Esophagus muscularis mucosa (tissue), 4 donors: Measurements from ENCODE around the gene PLIN3. TPM values are rescaled to one million over a fixed set of nuclear protein-coding genes. Genes with fewer than 3 reads are reported as not detected.
A peak's percentile ranks its signal among the peaks of the same experiment; 100 is the strongest.
"Not testable (repeated sequence)": the region's sequence is repeated elsewhere in the genome, so short reads cannot be mapped to it uniquely, and the experiment has no call there.

Source experiments
- DNase-seq: peaks from one replicate; pipeline ENCODE4 v3.0.0-alpha.2; 2017; ENCODE audit errors: extremely low spot score
- H3K27ac ChIP-seq, 4 donors: fragments of 200-600 bp; sonication (generic); replicated peaks in 1 of 4; 1 replicate in 3 of 4; 2 replicates in 1 of 4; pipeline ENCODE4 v1.5.1; 2016 to 2019; ENCODE audit warnings: mild to moderate bottlenecking in 1 of 4
- H3K27me3 ChIP-seq, 4 donors: fragments of 200-600 bp; sonication (generic); one replicate each; pipeline versions ENCODE4 v1.5.1 to v1.6.0; 2016 to 2019
- H3K36me3 ChIP-seq, 4 donors: fragments of 200-600 bp; sonication (generic); one replicate each; pipeline ENCODE4 v1.5.1; 2016 to 2019
- H3K4me1 ChIP-seq, 4 donors: fragments of 200-600 bp; sonication (generic); one replicate each; pipeline ENCODE4 v1.5.1; 2016 to 2019
- H3K4me3 ChIP-seq, 4 donors: fragments of 200-600 bp; sonication (generic); 1 replicate in 2 of 4; 2 replicates in 2 of 4; pipeline ENCODE4 v1.5.1; 2016 to 2019; ENCODE audit warnings: mild to moderate bottlenecking in 4 of 4, moderate library complexity in 1 of 4
- H3K9me3 ChIP-seq, 4 donors: fragments of 200-600 bp; sonication (generic); 1 replicate in 3 of 4; 2 replicates in 1 of 4; pipeline ENCODE4 v1.5.1; 2016 to 2019
- CTCF ChIP-seq, 3 experiments: fragments of 200-600 bp in 2 of 3; fragments of 450-650 bp in 1 of 3; sonication (generic) in 2 of 3; IDR thresholded peaks; one replicate each; pipeline ENCODE4 v1.5.1; 2017 to 2019; ENCODE audit warnings: antibody characterized with exemption in 3 of 3, mild to moderate bottlenecking in 2 of 3, moderate library complexity in 1 of 3
- EP300 ChIP-seq: sonication (generic); formaldehyde crosslinking; IDR thresholded peaks from one replicate; pipeline ENCODE4 v1.6.1; 2017; ENCODE audit warnings: antibody characterized with exemption
- POLR2A ChIP-seq: fragments of 450-650 bp; IDR thresholded peaks from one replicate; pipeline ENCODE4 v1.6.1; 2017; ENCODE audit warnings: antibody characterized with exemption, moderate library complexity, mild to moderate bottlenecking, low read depth
- POLR2AphosphoS5 ChIP-seq, 2 donors: sonication (generic); formaldehyde crosslinking; IDR thresholded peaks; one replicate each; pipeline ENCODE4 v1.6.1; 2017; ENCODE audit warnings: antibody characterized with exemption in 2 of 2
- WGBS: methylation state at CpG from one replicate; pipeline ENCODE4 v1.1.5; 2018; 5-methylcytosine and 5-hydroxymethylcytosine counted together
- intact Hi-C: fragments of 100-400 bp; cut with DNase I; formaldehyde crosslinking; loops from one replicate; pipeline ENCODE4 v1.15.1; 2023
- total RNA-seq, 4 donors: library from RNA; depleted of rRNA; stranded (reverse); fragments of >200 nt; gene quantifications; one replicate each; pipeline versions ENCODE4 v1.1.0 to v1.2.1, GENCODE V29; 2016

Gene PLIN3
- total RNA-seq, 4 donors from 2014 or later, result 15.4 to 69.0 (median 51.1) TPM

- Histone ChIP-seq H3K36me3 (peaks cover 10 to 94% (median 68%) of the 10 kb centered on the region in 4 donors), H3K9me3 (no peaks in the 10 kb centered on the region), H3K4me1 (peaks cover 0 to 1% (median 0%) of the 10 kb centered on the region in 4 donors), H3K4me3 (no peak overlapping the region), H3K27me3 (no peaks in the 10 kb centered on the region), H3K27ac (no peak overlapping the region)
- WGBS, result 73% methylated on average over 41 of the region's 42 CpGs
- intact Hi-C loops, result loop anchor here (2.0 kb wide), 1 partner anchor 43 kb away; no protein-coding TSS in a partner anchor
- no peak for DNase-seq
- TF ChIP-seq EP300 (no peak), CTCF (IDR thresholded peaks at IDR 0.05) (peak; percentile 85 to 92 (median 91)), POLR2AphosphoS5 (IDR thresholded peaks at IDR 0.05) (peak in 1 of 2 donors; percentile 15), POLR2A (no peak)
Measured at GRCh38 chr19:4851551-4852290, 15.7 kb downstream of the PLIN3 start.

GRCh38 chr19:4849019-4849418 is 18.4 kb downstream of the PLIN3 start:
- Histone ChIP-seq H3K27ac (no peak overlapping the region), H3K4me3 (no peak overlapping the region), H3K27me3 (no peaks in the 10 kb centered on the region), H3K4me1 (peaks cover 0 to 21% (median 20%) of the 10 kb centered on the region in 4 donors), H3K9me3 (no peaks in the 10 kb centered on the region), H3K36me3 (peaks cover 6 to 91% (median 59%) of the 10 kb centered on the region in 4 donors)
- intact Hi-C loops, result no loop called here
- 97% methylated on average over 7 of the region's 7 CpGs for WGBS
- DNase-seq, result no peak
- no peak for TF ChIP-seq CTCF (IDR thresholded peaks at IDR 0.05)
- no peak for TF ChIP-seq POLR2A

GRCh38 chr19:4847190-4847973 is 20.1 kb downstream of the PLIN3 start:
- WGBS, result 95% methylated on average over 17 of the region's 23 CpGs
- Histone ChIP-seq H3K27me3 (no peaks in the 10 kb centered on the region), H3K36me3 (peaks cover 6 to 91% (median 70%) of the 10 kb centered on the region in 4 donors), H3K9me3 (no peaks in the 10 kb centered on the region), H3K4me1 (peaks cover 0 to 21% (median 20%) of the 10 kb centered on the region in 4 donors), H3K4me3 (no peak overlapping the region), H3K27ac (no peak overlapping the region)
- no peak for TF ChIP-seq POLR2AphosphoS5 (IDR thresholded peaks at IDR 0.05)
- TF ChIP-seq POLR2A, result no peak
- no peak for TF ChIP-seq EP300
- no peak for TF ChIP-seq CTCF (IDR thresholded peaks at IDR 0.05)
- intact Hi-C loops, result no loop called here
- DNase-seq, result no peak

GRCh38 chr19:4845975-4846374 is 21.5 kb downstream of the PLIN3 start:
- H3K27me3 ChIP-seq, intact Hi-C loops, H3K9me3 ChIP-seq, DNase-seq: not testable (repeated sequence)
- peaks cover 10 to 88% (median 67%) of the 10 kb centered on the region in 4 donors for H3K36me3 ChIP-seq
- H3K4me3 ChIP-seq, result peak overlapping the region in 1 of 4 donors; percentile 12
- peaks cover 0 to 21% (median 20%) of the 10 kb centered on the region in 4 donors for H3K4me1 ChIP-seq
- H3K27ac ChIP-seq, result peak overlapping the region; percentile 63 to 67 (median 65)
- 48% methylated on average over 9 of the region's 9 CpGs for WGBS
